H9 (cell line): ENCODE measurements around the gene NDST1. TPM values are rescaled to one million over a fixed set of nuclear protein-coding genes. Genes with fewer than 3 reads are reported as not detected.

ENCODE experiments used
- DNase-seq: peaks from one replicate; pipeline ENCODE4 v3.0.0-alpha.2; 2017
- H2AFZ ChIP-seq: one replicate; pipeline ENCODE4 v1.6.1; 2013; ENCODE audit warnings: mild to moderate bottlenecking, low read length, control low read depth, moderate library complexity
- H2AK5ac ChIP-seq: 2 replicates; pipeline ENCODE4 v1.6.1; 2013; ENCODE audit warnings: low read length, control low read depth, mixed read lengths; ENCODE audit not compliant: insufficient read length
- H2BK120ac ChIP-seq: one replicate; pipeline ENCODE4 v1.6.1; 2013; ENCODE audit warnings: low read depth, mild to moderate bottlenecking, low read length, control low read depth, inconsistent platforms; ENCODE audit not compliant: poor library complexity, severe bottlenecking
- H2BK12ac ChIP-seq: 2 replicates; pipeline ENCODE4 v1.6.1; 2013; ENCODE audit warnings: low read length, control low read depth, mixed read lengths, low read depth; ENCODE audit not compliant: insufficient read length
- H2BK15ac ChIP-seq: 2 replicates; pipeline ENCODE4 v1.6.1; 2013; ENCODE audit warnings: low read depth, low read length, control low read depth
- H2BK20ac ChIP-seq: one replicate; pipeline ENCODE4 v1.6.1; 2013; ENCODE audit warnings: low read depth, mild to moderate bottlenecking, low read length, control low read depth, inconsistent platforms; ENCODE audit not compliant: poor library complexity, severe bottlenecking
- H2BK5ac ChIP-seq: 2 replicates; pipeline ENCODE4 v1.6.1; 2013; ENCODE audit warnings: low read length, control low read depth, mixed read lengths; ENCODE audit not compliant: insufficient read length
- H3K14ac ChIP-seq: 2 replicates; pipeline ENCODE4 v1.6.1; 2013; ENCODE audit warnings: low read length, control low read depth; ENCODE audit not compliant: insufficient read depth
- H3K18ac ChIP-seq: 2 replicates; pipeline ENCODE4 v1.6.1; 2013; ENCODE audit warnings: low read depth, mild to moderate bottlenecking, mixed read lengths, low read length, control low read depth; ENCODE audit not compliant: insufficient read length
- H3K23ac ChIP-seq: 2 replicates; pipeline ENCODE4 v1.6.1; 2013; ENCODE audit warnings: low read length, control low read depth, mixed read lengths, low read depth; ENCODE audit not compliant: insufficient read length
- H3K23me2 ChIP-seq: 2 replicates; pipeline ENCODE4 v1.6.1; 2013; ENCODE audit warnings: low read depth, mild to moderate bottlenecking, mixed read lengths, low read length, control low read depth; ENCODE audit not compliant: insufficient read length, poor library complexity, severe bottlenecking
- H3K27ac ChIP-seq: 2 replicates; pipeline ENCODE4 v1.5.1; 2013; ENCODE audit warnings: low read length, control low read depth, mixed read lengths, low read depth; ENCODE audit not compliant: insufficient read length
- H3K27me3 ChIP-seq: 2 replicates; pipeline ENCODE4 v1.6.1; 2013; ENCODE audit warnings: low read length, control low read depth, inconsistent platforms; ENCODE audit not compliant: insufficient read depth
- H3K4ac ChIP-seq: 2 replicates; pipeline ENCODE4 v1.6.1; 2013; ENCODE audit warnings: low read depth, mild to moderate bottlenecking, control low read depth, inconsistent platforms, low read length, moderate library complexity
- H3K4me1 ChIP-seq: 2 replicates; pipeline ENCODE4 v1.6.1; 2013; ENCODE audit warnings: low read length, control low read depth, inconsistent platforms; ENCODE audit not compliant: insufficient read depth
- H3K4me2 ChIP-seq: 2 replicates; pipeline ENCODE4 v1.6.1; 2013; ENCODE audit warnings: low read length, control low read depth, mixed read lengths; ENCODE audit not compliant: insufficient read length, insufficient read depth
- H3K56ac ChIP-seq: 2 replicates; pipeline ENCODE4 v1.6.1; 2013; ENCODE audit warnings: low read depth, mild to moderate bottlenecking, mixed read lengths, low read length, control low read depth; ENCODE audit not compliant: insufficient read length
- H3K79me1 ChIP-seq: 2 replicates; pipeline ENCODE4 v1.6.1; 2013; ENCODE audit warnings: low read depth, mild to moderate bottlenecking, moderate library complexity, low read length, control low read depth, inconsistent platforms; ENCODE audit not compliant: insufficient read depth, poor library complexity, severe bottlenecking
- H3K79me2 ChIP-seq: 2 replicates; pipeline ENCODE4 v1.6.1; 2013; ENCODE audit warnings: low read length, control low read depth, inconsistent platforms; ENCODE audit not compliant: insufficient read depth
- H3K9ac ChIP-seq: 2 replicates; pipeline ENCODE4 v1.6.1; 2013; ENCODE audit warnings: low read length, control low read depth, mixed read lengths; ENCODE audit not compliant: insufficient read length; ENCODE audit errors: extremely low read depth
- H3K9me3 ChIP-seq: one replicate; pipeline ENCODE4 v1.6.1; 2013; ENCODE audit warnings: low read depth, low read length, inconsistent platforms; ENCODE audit not compliant: control insufficient read depth
- H3T11ph ChIP-seq: one replicate; pipeline ENCODE4 v1.6.1; 2013; ENCODE audit warnings: mild to moderate bottlenecking, low read length, control low read depth, inconsistent platforms
- H4K20me1 ChIP-seq: one replicate; pipeline ENCODE4 v1.6.1; 2013; ENCODE audit not compliant: control insufficient read depth, insufficient read length, insufficient read depth
- H4K5ac ChIP-seq: 2 replicates; pipeline ENCODE4 v1.6.1; 2013; ENCODE audit warnings: low read depth, mild to moderate bottlenecking, mixed read lengths, low read length, control low read depth; ENCODE audit not compliant: insufficient read length
- H4K8ac ChIP-seq: replicated peaks from 2 replicates; pipeline ENCODE4 v1.6.1; 2013; ENCODE audit warnings: low read length, control low read depth, mixed read lengths, low read depth; ENCODE audit not compliant: insufficient read length
- H4K91ac ChIP-seq: 2 replicates; pipeline ENCODE4 v1.6.1; 2013; ENCODE audit warnings: low read depth, mild to moderate bottlenecking, moderate library complexity, mixed read lengths, low read length, control low read depth; ENCODE audit not compliant: insufficient read length
- H3K27ac Mint-ChIP-seq, 3 experiments: 2 replicates in 2 of 3; 3 replicates in 1 of 3; pipeline ENCODE4 v1.8.0; 2020 to 2021; ENCODE audit warnings: mixed read lengths in 3 of 3, mild to moderate bottlenecking in 1 of 3, moderate library complexity in 1 of 3
- H3K27me3 Mint-ChIP-seq: 2 replicates; pipeline ENCODE4 v1.8.0; 2021; ENCODE audit warnings: low read depth, mild to moderate bottlenecking, moderate library complexity, mixed read lengths
- H3K36me3 Mint-ChIP-seq, 3 experiments: 2 replicates in 2 of 3; 3 replicates in 1 of 3; pipeline ENCODE4 v1.8.0; 2020 to 2021; ENCODE audit warnings: low read depth in 3 of 3, mixed read lengths in 3 of 3; ENCODE audit not compliant: insufficient read depth in 1 of 3
- H3K4me1 Mint-ChIP-seq, 2 experiments: 2 replicates each; pipeline ENCODE4 v1.8.0; 2020; ENCODE audit warnings: mixed read lengths in 2 of 2
- H3K4me3 Mint-ChIP-seq, 2 experiments: 2 replicates in 1 of 2; 3 replicates in 1 of 2; pipeline ENCODE4 v1.8.0; 2020 to 2021; ENCODE audit warnings: mild to moderate bottlenecking in 2 of 2, mixed read lengths in 2 of 2, moderate library complexity in 1 of 2
- H3K9me3 Mint-ChIP-seq, 2 experiments: 2 replicates in 1 of 2; 3 replicates in 1 of 2; pipeline ENCODE4 v1.8.0; 2020; ENCODE audit warnings: mild to moderate bottlenecking in 2 of 2, mixed read lengths in 2 of 2, moderate library complexity in 1 of 2
- CTCF ChIP-seq: fragments of 200-600 bp; sonication (generic); conservative IDR thresholded peaks from 3 replicates; pipeline ENCODE4 v1.8.0; 2021; ENCODE audit warnings: antibody characterized with exemption, mild to moderate bottlenecking
- WGBS: extraction: QIAGEN DNeasy Blood & Tissue Kit; methylation state at CpG from one replicate; pipeline ENCODE4 v1.1.7; 2013; ENCODE audit warnings: missing lambda C conversion rate, low lambda C conversion rate, mixed read lengths; ENCODE audit not compliant: insufficient read length; ENCODE audit errors: extremely low coverage; 5-methylcytosine and 5-hydroxymethylcytosine counted together
- total RNA-seq: library from RNA; stranded (reverse); gene quantifications from 2 replicates; pipeline ENCODE4 v1.2.1, GENCODE V29; 2021

The NDST1 gene
- total RNA-seq, 1 experiment from 2014 or later = 65.5 TPM

GRCh38 chr5:150540615-150541396 lies 32.9 kb downstream of the NDST1 start:
- no peak overlapping the region for H2BK12ac ChIP-seq
- no peak overlapping the region for H3K56ac ChIP-seq
- no peak overlapping the region for H4K91ac ChIP-seq
- H3T11ph ChIP-seq = no peak overlapping the region
- no peak overlapping the region for H3K23ac ChIP-seq
- WGBS = no CpG with 5 or more reads among the region's 15 CpGs
- no peak overlapping the region for H2BK120ac ChIP-seq
- no peak overlapping the region; a peak in 1 of 7 replicates for H3K27ac Mint-ChIP-seq
- H3K4me3 Mint-ChIP-seq = no peak overlapping the region
- no peak overlapping the region for H2BK15ac ChIP-seq
- no peak for TF ChIP-seq CTCF
- no peaks in the 10 kb centered on the region for H3K9me3 Mint-ChIP-seq
- H3K4me2 ChIP-seq = no peak overlapping the region
- no peaks in the 10 kb centered on the region for H3K79me1 ChIP-seq
- no peak overlapping the region for H2BK5ac ChIP-seq
- H3K18ac ChIP-seq = no peak overlapping the region
- H3K27ac ChIP-seq = no peak overlapping the region
- H3K4me1 ChIP-seq = no peaks in the 10 kb centered on the region; the same call in 1 of the 2 replicates
- H3K4me1 Mint-ChIP-seq = peaks cover 15 to 17% of the 10 kb centered on the region in 2 experiments
- no peak for DNase-seq
- H2AK5ac ChIP-seq = no peak overlapping the region
- no peak overlapping the region for H4K8ac ChIP-seq
- no peaks in the 10 kb centered on the region for H3K23me2 ChIP-seq
- no peaks in the 10 kb centered on the region for H3K27me3 ChIP-seq
- no peaks in the 10 kb centered on the region for H3K79me2 ChIP-seq
- no peak overlapping the region for H3K14ac ChIP-seq
- H3K27me3 Mint-ChIP-seq = no peaks in the 10 kb centered on the region
- no peaks in the 10 kb centered on the region for H3K9me3 ChIP-seq
- no peak overlapping the region for H3K4ac ChIP-seq
- H3K9ac ChIP-seq = no peak overlapping the region
- no peak overlapping the region for H2AFZ ChIP-seq
- no peak overlapping the region for H2BK20ac ChIP-seq
- H4K5ac ChIP-seq = no peak overlapping the region
- no peaks in the 10 kb centered on the region for H4K20me1 ChIP-seq
- peaks cover 45 to 86% (median 70%) of the 10 kb centered on the region in 3 experiments; a peak in 6 of 7 replicates for H3K36me3 Mint-ChIP-seq
